GM18505 (cell line): ENCODE measurements around the gene RPS23.

Experiments
- ATAC-seq: cut with Tn5 transposase; IDR thresholded peaks from one replicate; pipeline ENCODE4 v1.9.1; 2021; ENCODE audit not compliant: unreplicated experiment
- POLR2A ChIP-seq: IDR thresholded peaks from 4 replicates; pipeline ENCODE4 v1.6.1; 2011; ENCODE audit warnings: borderline replicate concordance; ENCODE audit not compliant: insufficient read depth, insufficient read length; ENCODE audit errors: extremely low read depth

RPS23 gene

GRCh38 chr5:82244854-82245635 is 33.1 kb downstream of the RPS23 start:
- ATAC-seq, result no peak
- TF ChIP-seq POLR2A, result no peak

- no peak for TF ChIP-seq POLR2A
Measured at GRCh38 chr5:82244151-82244550, 34.0 kb downstream of the RPS23 start.

DNA sequence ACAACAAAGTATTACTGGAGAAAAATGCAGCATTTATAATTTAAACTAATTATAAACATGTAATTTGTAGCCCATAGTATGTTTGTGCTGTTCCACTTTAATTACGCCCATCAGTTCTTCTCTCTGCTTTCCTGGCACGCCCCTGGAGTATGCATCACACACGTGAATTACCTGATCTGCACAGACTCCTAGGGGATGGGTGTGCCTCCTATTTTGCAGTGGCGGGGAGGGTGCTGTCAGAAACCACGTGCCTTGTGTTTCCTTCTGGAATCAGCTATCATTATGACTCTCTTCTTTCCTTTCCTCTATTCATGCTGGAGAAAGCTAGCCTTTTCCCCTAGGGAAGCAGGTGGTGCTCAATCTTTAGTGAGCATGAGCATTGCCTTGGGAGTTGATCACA is 43.3 kb downstream of the RPS23 start:
- no peak for TF ChIP-seq POLR2A
- no peak for ATAC-seq

More at GRCh38 chr5:82244151-82244550, 34.0 kb downstream of the RPS23 start:
- no peak for ATAC-seq

- no peak for TF ChIP-seq POLR2A
- peak; percentile 72 for ATAC-seq
Measured at GRCh38 chr5:82225525-82226172, 52.5 kb downstream of the RPS23 start.
